ENCODE data around the gene SELPLG.

Gene SELPLG

DNA sequence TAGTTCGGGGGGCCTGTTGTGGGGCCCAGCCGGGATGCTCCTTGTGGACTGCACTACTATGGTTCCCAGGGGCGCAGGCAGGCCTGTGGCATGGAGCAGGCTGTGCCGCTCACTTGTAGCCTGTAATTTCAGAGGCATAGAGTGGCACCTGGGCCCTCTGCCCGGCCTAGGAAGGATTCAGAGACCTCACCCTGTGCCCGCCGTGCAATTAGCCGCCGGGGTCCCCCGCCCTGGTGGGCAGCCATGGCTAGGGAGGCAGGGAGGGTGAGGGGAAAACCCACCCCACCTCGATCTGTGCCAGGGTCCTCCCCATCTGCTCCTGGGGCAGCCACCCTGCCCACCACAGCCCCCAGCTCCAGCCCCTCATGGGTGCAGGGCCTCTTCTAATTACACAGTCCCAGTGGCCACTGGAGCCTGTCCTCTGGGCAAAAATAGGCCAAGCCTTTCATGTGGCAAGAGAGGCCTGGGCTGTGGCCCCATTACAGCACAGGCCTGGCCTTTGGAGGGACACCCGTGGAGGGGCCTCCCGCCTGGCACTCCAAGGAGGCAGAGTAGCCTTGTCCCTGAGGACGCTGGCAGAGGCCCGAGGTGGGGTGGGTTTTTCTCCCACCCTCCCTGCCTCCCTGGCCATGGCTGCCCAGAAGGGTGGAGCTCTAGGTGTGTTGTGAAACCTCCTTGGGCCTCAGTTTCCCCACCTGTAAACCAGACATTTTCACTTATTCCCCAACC, 30.6 kb downstream of the SELPLG start:
- H3K27ac Mint-ChIP-seq = no peak overlapping the region
- no peak for DNase-seq
- H3K9me3 Mint-ChIP-seq = no peaks in the 10 kb centered on the region
- no peaks in the 10 kb centered on the region for H3K4me1 Mint-ChIP-seq (ENCODE audit: low read depth)
- no peaks in the 10 kb centered on the region for H3K27me3 Mint-ChIP-seq
- H3K4me3 Mint-ChIP-seq = no peak overlapping the region
- no peaks in the 10 kb centered on the region for H3K36me3 Mint-ChIP-seq (ENCODE audit: low read depth)

DNA sequence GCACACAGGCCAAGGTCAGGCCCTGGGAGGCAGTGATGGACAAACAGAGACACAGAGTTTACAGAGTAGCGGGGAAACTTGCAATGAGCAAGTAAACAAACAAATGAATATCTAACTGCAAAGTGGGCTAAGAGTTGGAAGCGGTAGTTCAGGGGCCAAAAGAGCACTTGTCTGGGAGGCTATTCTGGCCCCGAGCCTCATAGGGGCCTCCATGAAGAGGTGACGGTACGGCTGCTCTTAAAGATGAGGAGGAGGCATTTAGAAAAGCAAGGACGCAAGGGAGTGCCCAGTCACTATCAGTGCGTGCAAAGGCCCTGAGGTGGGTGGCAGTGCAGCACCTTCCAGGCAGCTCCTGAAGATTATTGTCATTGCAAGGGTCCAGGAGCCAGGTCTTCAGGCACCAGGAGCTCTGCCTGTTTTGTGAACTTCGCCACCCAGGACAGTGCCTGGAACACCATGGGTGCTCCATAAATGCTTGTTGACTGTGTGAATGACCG, 31.4 kb downstream of the SELPLG start:
- Mint-ChIP-seq H3K36me3 (ENCODE audit: low read depth) (no peaks in the 10 kb centered on the region), H3K27ac (no peak overlapping the region), H3K4me1 (ENCODE audit: low read depth) (no peaks in the 10 kb centered on the region), H3K9me3 (no peaks in the 10 kb centered on the region), H3K4me3 (no peak overlapping the region), H3K27me3 (no peaks in the 10 kb centered on the region)
- no peak for DNase-seq

DNA sequence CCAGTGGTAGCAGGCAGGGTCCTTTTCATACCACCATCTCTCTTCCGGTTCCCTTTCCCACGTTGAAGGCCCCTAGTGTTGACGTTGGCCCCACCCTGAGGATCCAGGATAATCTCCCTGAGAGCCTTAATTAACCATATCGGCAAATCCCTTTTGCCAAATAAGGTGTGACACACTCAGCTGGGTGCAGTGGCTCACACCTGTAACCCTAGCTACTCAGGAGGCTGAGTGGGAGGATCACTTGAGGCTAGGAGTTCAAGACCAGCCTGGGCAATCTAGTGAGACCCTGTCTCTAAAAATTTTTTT, 33.0 kb downstream of the SELPLG start:
- no peak overlapping the region for H3K4me3 Mint-ChIP-seq
- H3K27ac Mint-ChIP-seq = no peak overlapping the region
- DNase-seq = no peak
- H3K4me1 Mint-ChIP-seq (ENCODE audit: low read depth) = no peaks in the 10 kb centered on the region
- H3K27me3 Mint-ChIP-seq = no peaks in the 10 kb centered on the region
- no peaks in the 10 kb centered on the region for H3K9me3 Mint-ChIP-seq
- H3K36me3 Mint-ChIP-seq (ENCODE audit: low read depth) = no peaks in the 10 kb centered on the region

DNA sequence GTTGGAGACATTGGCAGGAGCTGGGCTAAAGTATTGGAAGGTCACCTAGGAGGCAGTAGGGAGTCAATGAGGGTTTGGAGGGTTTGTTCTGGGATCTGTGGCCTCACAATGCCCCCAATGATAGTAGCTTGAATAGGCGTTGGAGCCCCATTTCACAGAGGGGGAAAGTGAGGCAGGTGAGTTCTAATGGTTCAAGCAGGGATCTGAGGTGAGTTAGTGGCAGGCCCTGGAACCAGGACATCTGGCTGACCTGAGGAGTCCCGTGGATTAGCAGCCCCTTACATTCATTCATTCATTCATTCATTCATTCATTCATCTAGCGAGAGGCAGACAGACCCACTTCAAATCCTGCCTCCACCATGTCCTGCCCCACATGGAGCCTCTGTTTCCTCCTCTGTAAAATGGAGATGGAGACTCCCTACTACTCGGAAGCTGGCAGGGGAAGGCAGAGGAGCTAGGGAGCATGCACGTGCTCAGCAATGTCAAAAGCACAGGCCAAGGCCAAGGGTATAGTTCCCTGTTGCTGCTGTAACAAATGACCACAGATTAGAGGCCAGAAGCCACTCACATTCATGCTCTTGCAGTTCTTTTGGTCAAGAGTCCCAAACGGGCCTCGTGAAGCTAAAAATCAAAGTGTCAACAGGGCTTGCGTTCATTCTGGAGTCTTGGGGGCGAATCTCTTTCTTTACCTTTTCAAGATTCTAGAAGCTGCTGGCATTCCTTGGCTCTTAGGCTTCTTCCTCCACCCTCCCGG, 33.6 kb downstream of the SELPLG start:
- H3K36me3 Mint-ChIP-seq (ENCODE audit: low read depth) = no peaks in the 10 kb centered on the region
- DNase-seq = no peak
- no peak overlapping the region for H3K4me3 Mint-ChIP-seq
- no peaks in the 10 kb centered on the region for H3K4me1 Mint-ChIP-seq (ENCODE audit: low read depth)
- no peaks in the 10 kb centered on the region for H3K9me3 Mint-ChIP-seq
- H3K27ac Mint-ChIP-seq = no peak overlapping the region
- no peaks in the 10 kb centered on the region for H3K27me3 Mint-ChIP-seq

DNA sequence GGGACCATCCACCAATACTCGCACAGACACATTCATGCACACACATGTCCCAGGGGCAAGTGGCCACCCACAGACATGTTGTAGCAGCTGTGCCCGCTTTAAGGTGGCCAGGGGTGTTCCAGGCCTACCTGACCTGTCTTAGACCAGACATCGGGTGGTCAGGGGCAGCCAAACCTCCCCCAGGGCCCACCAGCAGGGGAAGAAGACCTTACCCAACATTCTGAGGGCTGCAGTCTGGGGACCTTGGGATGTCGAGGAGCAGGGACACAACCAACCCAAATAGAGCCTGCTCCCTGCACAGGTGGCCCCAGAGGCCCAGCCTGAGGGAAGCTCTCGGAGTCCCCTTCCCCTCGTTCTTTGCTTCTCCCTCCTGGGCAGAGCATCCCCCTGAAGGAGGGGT, 34.2 kb downstream of the SELPLG start:
- Mint-ChIP-seq H3K27ac (no peak overlapping the region), H3K36me3 (ENCODE audit: low read depth) (no peaks in the 10 kb centered on the region), H3K27me3 (no peaks in the 10 kb centered on the region), H3K4me1 (ENCODE audit: low read depth) (no peaks in the 10 kb centered on the region), H3K9me3 (no peaks in the 10 kb centered on the region), H3K4me3 (no peak overlapping the region)
- DNase-seq = no peak

DNA sequence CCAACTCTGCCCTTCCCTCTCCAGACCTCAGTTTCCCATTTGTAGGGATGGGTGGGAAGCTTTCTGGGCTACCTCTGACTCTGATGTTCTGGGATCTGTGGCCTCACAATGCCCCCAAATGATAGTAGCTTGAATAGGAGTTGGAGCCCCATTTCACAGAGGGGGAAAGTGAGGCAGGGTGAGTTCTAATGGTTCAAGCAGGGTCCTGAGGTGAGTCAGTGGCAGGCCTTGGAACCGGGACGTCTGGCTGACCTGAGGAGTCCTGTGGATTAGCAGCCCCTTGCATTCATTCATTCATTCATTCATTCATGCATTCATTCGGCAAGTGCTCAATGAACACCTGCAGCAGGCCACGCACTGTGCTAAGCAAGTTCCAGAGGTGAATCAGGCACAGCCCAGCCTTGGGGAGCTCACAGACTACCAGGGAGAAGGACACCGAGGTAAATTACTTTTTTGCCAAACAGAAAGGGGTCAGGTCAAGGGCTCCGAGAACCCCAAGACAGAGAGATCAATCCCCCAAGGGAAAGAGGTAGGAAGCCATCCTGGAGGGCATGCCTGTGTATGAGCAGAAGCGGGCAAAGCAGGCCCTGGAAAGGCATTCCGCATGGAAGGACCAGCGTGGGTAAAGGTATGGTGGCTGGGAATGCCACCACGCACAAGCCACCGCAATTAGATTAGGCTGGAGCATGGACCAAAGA, 35.0 kb downstream of the SELPLG start:
- Mint-ChIP-seq H3K27ac (no peak overlapping the region), H3K4me3 (no peak overlapping the region), H3K36me3 (ENCODE audit: low read depth) (no peaks in the 10 kb centered on the region), H3K27me3 (no peaks in the 10 kb centered on the region), H3K4me1 (ENCODE audit: low read depth) (no peaks in the 10 kb centered on the region), H3K9me3 (no peaks in the 10 kb centered on the region)
- DNase-seq = no peak

DNA sequence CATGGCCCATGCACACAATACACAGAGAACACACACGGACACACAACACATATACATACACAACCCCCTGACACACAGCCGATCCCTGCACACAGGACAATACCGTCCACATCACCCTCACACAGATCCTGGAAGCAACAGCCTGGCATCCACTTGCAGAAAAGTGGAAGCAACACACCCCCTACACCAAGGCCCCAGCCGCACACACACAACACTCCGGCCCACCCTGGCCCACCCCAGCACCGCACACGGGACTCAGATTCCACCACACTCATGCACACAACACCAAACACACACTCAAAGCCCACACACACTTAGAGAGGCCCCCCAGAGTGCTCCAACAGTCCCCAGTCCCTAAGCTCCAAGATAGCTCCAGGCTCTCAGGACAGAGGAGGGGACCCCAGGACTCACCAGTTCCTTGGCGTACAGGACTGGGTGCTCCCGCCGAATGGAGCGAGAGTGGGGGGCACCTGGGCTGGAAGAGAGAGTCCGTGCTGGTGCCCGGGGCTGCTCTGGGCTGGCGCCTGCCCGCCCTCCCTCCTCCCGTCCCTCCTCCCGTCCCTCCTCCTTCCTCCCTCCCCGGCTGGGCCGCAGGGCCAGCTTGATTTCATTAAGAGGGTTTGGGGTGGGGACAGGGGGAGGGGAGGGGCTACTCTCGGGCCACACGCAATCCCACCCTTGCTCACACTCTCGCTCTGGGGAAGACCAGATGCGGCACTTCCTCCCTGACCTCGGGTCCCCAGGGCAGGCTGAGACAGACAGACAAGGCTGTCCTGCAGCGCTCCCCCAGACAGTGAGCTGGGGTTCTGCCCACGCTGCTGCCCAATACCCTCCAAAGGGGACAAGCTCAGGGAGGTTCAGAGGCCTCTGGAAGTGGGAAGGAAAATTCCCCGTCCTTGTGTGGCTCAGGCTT, 35.9 kb downstream of the SELPLG start, which contains the start of gene TMEM119:
Gene TMEM119 (minus strand): TSS at position 526 of the 913 bp plus-strand sequence. CDS start 5,701 bp downstream, outside the sequence.
- Mint-ChIP-seq H3K27me3 (no peaks in the 10 kb centered on the region), H3K4me3 (no peak within 1 kb of the TSS), H3K9me3 (no peaks in the 10 kb centered on the region), H3K27ac (no peak within 1 kb of the TSS), H3K36me3 (ENCODE audit: low read depth) (no peaks in the 10 kb centered on the region), H3K4me1 (ENCODE audit: low read depth) (no peaks in the 10 kb centered on the region)
- DNase-seq = no peak

DNA sequence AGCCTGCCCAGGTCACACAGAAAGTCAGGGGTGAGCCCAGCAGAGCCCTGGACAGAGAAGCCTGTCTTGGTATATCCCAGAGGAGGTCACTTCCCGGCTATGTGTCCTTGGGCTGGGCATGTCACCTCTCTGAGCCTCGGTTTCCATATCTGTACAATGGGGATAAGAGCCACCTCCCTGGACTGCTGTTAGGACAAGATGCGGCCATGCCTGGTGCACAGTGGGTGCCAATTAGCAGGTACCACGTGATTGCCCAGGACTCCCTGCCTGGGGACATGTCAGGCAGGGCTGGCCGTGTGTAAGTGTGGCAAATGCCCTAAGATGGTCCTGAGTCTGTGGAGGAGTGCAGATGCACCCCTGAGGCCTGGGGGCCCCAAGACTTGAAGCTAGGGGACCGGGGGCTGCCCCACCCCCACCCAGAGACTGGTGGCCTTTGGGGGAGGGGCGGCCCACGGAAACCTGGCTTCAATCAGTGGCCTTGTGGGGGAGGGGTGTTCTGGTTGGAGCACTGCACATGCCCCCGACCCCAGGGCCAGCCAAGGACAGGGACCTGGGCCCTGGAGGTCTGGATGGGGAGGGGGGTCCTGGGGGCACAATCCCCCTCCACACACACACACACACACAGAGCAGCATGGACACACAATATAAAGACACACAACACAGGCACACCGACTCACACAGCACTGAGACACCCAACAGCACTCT, 36.7 kb downstream of the SELPLG start:
- Mint-ChIP-seq H3K4me1 (ENCODE audit: low read depth) (no peaks in the 10 kb centered on the region), H3K4me3 (no peak overlapping the region), H3K27ac (no peak overlapping the region), H3K27me3 (no peaks in the 10 kb centered on the region), H3K9me3 (no peaks in the 10 kb centered on the region), H3K36me3 (ENCODE audit: low read depth) (no peaks in the 10 kb centered on the region)
- DNase-seq = no peak

DNA sequence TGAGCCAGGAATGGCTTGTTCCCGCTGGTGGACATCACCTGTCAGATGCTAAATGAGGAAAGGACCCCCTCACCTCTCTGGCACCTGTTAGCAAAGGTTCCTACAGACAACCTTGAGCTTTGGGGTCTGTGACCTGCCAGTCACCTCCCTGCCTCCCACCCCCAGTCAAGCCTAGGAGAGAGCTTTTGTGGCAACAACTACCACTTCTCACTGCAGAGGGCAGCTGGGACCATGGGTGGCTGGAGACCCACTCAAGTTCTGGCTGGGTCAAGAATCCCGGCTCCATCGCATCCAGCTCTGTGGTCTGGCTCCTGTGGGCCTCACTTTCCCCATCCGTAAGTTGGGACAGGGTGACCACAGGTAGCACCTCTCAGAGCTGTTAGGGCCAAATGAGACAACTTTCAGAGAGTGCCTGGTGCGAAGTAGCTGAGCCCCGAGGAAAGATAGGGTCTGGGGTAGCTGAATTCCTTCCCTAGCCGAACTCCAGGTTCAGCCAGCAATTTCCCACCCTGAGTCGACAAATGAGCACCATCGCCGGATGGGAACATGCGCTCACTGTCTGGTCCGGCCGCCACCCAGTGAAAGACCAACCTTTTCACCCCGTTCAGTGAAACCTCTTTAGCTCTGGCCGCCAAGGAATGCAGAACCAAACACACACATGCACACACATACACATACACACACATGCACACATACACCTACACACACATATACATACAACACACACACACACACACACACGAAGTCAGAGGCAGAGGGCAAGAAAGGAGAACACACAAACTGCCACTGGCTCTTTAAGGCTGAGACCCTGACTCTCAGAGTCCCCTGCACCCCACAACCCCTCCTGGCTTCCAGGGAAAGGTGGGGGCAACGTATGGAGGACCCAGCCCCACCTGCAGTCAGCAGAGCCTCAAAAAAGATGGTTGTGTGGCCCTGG, 37.7 kb downstream of the SELPLG start:
- no peaks in the 10 kb centered on the region for H3K4me1 Mint-ChIP-seq (ENCODE audit: low read depth)
- H3K9me3 Mint-ChIP-seq = no peaks in the 10 kb centered on the region
- no peaks in the 10 kb centered on the region for H3K27me3 Mint-ChIP-seq
- H3K4me3 Mint-ChIP-seq = no peak overlapping the region
- no peaks in the 10 kb centered on the region for H3K36me3 Mint-ChIP-seq (ENCODE audit: low read depth)
- no peak for DNase-seq
- no peak overlapping the region for H3K27ac Mint-ChIP-seq

DNA sequence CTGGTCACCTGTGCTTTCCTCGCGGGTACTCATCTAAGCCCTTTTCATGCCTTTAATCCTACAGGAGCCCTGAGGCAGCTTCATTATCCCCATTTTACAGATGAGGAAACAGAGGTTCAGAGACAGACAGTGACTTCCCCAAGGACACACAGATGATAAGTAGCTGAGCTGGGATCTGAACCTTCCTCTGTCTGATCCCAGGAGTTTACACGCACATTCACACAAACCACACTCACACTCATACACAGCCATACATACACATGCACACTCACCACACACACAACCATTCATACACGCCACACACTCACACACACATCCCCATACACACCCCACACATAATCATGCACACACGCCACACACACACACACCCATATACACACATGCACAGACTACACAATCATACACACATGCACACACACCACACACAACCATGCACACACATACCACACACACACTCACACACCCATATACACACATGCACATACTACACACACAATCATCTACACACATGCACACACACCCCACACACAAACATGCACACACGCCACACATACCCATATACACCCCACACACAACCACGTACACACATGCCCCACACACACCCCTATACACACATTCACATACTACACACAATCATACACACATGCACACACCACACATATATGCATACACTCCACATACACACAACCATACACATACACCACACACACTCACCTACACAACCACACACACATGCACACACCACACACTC, 38.6 kb downstream of the SELPLG start:
- no peaks in the 10 kb centered on the region for H3K4me1 Mint-ChIP-seq (ENCODE audit: low read depth)
- no peak overlapping the region for H3K27ac Mint-ChIP-seq
- H3K9me3 Mint-ChIP-seq = no peaks in the 10 kb centered on the region
- no peak overlapping the region for H3K4me3 Mint-ChIP-seq
- no peak for DNase-seq
- H3K27me3 Mint-ChIP-seq = no peaks in the 10 kb centered on the region
- H3K36me3 Mint-ChIP-seq (ENCODE audit: low read depth) = no peaks in the 10 kb centered on the region

DNA sequence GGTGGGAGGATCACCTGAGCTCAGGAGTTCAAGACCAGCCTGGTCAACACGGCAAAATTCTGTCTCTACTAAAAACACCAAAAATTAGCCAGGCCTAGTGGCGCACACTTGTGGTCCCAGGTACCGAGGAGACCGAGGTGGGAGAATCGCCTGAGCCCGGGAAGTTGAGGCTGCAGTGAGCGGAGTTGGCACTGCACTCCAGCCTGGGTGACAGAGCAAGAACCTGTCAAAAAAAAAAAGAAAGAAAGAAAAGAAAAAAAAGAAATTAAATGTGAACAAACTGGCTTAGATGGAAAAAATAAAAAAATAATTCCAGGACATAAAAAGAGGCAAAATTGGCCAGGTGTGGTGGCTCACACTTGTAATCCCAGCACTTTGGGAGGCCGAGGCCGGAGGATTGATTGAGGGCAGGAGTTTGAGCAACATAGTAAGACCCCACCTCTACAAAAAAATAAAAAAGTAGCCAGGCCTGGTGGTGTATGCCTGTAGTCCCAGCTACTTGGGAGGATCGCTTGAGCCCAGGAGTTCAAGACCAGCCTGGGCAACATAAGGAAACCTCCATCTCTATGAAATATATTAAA, 39.3 kb downstream of the SELPLG start:
- no peaks in the 10 kb centered on the region for H3K36me3 Mint-ChIP-seq (ENCODE audit: low read depth)
- no peaks in the 10 kb centered on the region for H3K27me3 Mint-ChIP-seq
- DNase-seq = no peak
- no peaks in the 10 kb centered on the region for H3K4me1 Mint-ChIP-seq (ENCODE audit: low read depth)
- H3K27ac Mint-ChIP-seq = no peak overlapping the region
- H3K9me3 Mint-ChIP-seq = no peaks in the 10 kb centered on the region
- H3K4me3 Mint-ChIP-seq = no peak overlapping the region
